Smooth muscle cell (in vitro differentiated cells): Measurements from ENCODE around the gene CHST12. TPM values are rescaled to one million over a fixed set of nuclear protein-coding genes. Genes with fewer than 3 reads are reported as not detected.

Source experiments
- DNase-seq: peaks from one replicate; lab custom pipeline; 2025; ENCODE audit not compliant: unreplicated experiment; lab: John Stamatoyannopoulos, UW
- H2AFZ ChIP-seq: fragments of 200-600 bp; sonication (generic); 2 replicates; pipeline ENCODE4 v1.6.0; 2016; ENCODE audit warnings: antibody characterized with exemption, low read depth, mild to moderate bottlenecking
- H3F3A ChIP-seq: fragments of 200-600 bp; sonication (generic); 2 replicates; pipeline ENCODE4 v1.6.0; 2017; ENCODE audit warnings: antibody characterized with exemption, low read depth
- H3K27ac ChIP-seq: fragments of 200-600 bp; sonication (generic); 2 replicates; pipeline ENCODE4 v1.5.1; 2016; ENCODE audit warnings: low read depth, mild to moderate bottlenecking
- H3K27me3 ChIP-seq: fragments of 200-600 bp; sonication (generic); 2 replicates; pipeline ENCODE4 v1.6.1; 2016; ENCODE audit warnings: low read depth, mild to moderate bottlenecking
- H3K36me3 ChIP-seq: fragments of 200-600 bp; sonication (generic); 2 replicates; pipeline ENCODE4 v1.5.1; 2016; ENCODE audit warnings: low read depth
- H3K4me1 ChIP-seq: fragments of 200-600 bp; sonication (generic); 2 replicates; pipeline ENCODE4 v1.5.1; 2016; ENCODE audit warnings: low read depth
- H3K4me2 ChIP-seq: fragments of 200-600 bp; sonication (generic); 2 replicates; pipeline ENCODE4 v1.6.0; 2016; ENCODE audit warnings: mild to moderate bottlenecking
- H3K4me3 ChIP-seq: fragments of 200-600 bp; sonication (generic); 2 replicates; pipeline ENCODE4 v1.5.1; 2016; ENCODE audit warnings: mild to moderate bottlenecking
- H3K79me2 ChIP-seq: fragments of 200-600 bp; sonication (generic); 2 replicates; pipeline ENCODE4 v1.6.0; 2016; ENCODE audit warnings: low read depth, mild to moderate bottlenecking
- H3K9ac ChIP-seq: fragments of 200-600 bp; sonication (generic); 2 replicates; pipeline ENCODE4 v1.6.0; 2016; ENCODE audit warnings: low read depth
- H3K9me3 ChIP-seq: fragments of 200-600 bp; sonication (generic); replicated peaks from 2 replicates; pipeline ENCODE4 v1.5.1; 2016; ENCODE audit warnings: low read depth
- H4K20me1 ChIP-seq: fragments of 200-600 bp; sonication (generic); 2 replicates; pipeline ENCODE4 v1.6.0; 2016; ENCODE audit warnings: low read depth
- CTCF ChIP-seq: fragments of 200-600 bp; sonication (generic); IDR thresholded peaks from 2 replicates; pipeline ENCODE4 v1.5.1; 2017; ENCODE audit warnings: borderline replicate concordance, mild to moderate bottlenecking, antibody characterized with exemption; ENCODE audit not compliant: insufficient read depth, poor library complexity, severe bottlenecking
- WGBS: methylation state at CpG from one replicate; pipeline ENCODE4 v1.1.7; 2016; ENCODE audit warnings: low lambda C conversion rate; 5-methylcytosine and 5-hydroxymethylcytosine counted together
- polyA plus RNA-seq: library from polyadenylated mRNA; unstranded; fragments of >200 nt; fragmentation: Nextera tagmentation; extraction: Ambion mirVana; gene quantifications from 2 replicates; pipeline ENCODE4 v1.2.1, GENCODE V29; 2016
- total RNA-seq: library from RNA; depleted of rRNA; stranded (reverse); fragments of >200 nt; gene quantifications from 2 replicates; pipeline ENCODE4 v1.2.3, GENCODE V29; 2014

CHST12 gene
- total and polyA plus RNA-seq, 2 experiments from 2014 or later = 10.1 to 19.7 TPM

GRCh38 chr7:2470204-2471021, 67.0 kb downstream of the CHST12 start:
- Histone ChIP-seq H3K27ac (no peak overlapping the region), H3K9ac (no peak overlapping the region), H3K4me1 (no peaks in the 10 kb centered on the region), H3K9me3 (no peaks in the 10 kb centered on the region), H3K27me3 (no peaks in the 10 kb centered on the region), H2AFZ (no peak overlapping the region), H3K36me3 (no peaks in the 10 kb centered on the region), H3K79me2 (no peaks in the 10 kb centered on the region), H3K4me2 (no peak overlapping the region), H3K4me3 (no peak overlapping the region), H4K20me1 (no peaks in the 10 kb centered on the region), H3F3A (no peaks in the 10 kb centered on the region)
- WGBS = 82% methylated on average over 19 of the region's 19 CpGs
- TF ChIP-seq CTCF = no peak
- DNase-seq = no peak

- no peak overlapping the region for H3K27ac ChIP-seq
- DNase-seq = no peak
- no peaks in the 10 kb centered on the region for H3K27me3 ChIP-seq
- no peaks in the 10 kb centered on the region for H3K9me3 ChIP-seq
- no peaks in the 10 kb centered on the region for H3K4me1 ChIP-seq
- no peaks in the 10 kb centered on the region for H3K36me3 ChIP-seq
- 74% methylated on average over 5 of the region's 5 CpGs for WGBS
- H2AFZ ChIP-seq = no peak overlapping the region
- no peaks in the 10 kb centered on the region for H3K79me2 ChIP-seq
- no peak for TF ChIP-seq CTCF
- H4K20me1 ChIP-seq = no peaks in the 10 kb centered on the region
- no peaks in the 10 kb centered on the region for H3F3A ChIP-seq
- H3K4me2 ChIP-seq = no peak overlapping the region
- no peak overlapping the region for H3K9ac ChIP-seq
- H3K4me3 ChIP-seq = no peak overlapping the region
Measured at GRCh38 chr7:2471022-2471329, 67.6 kb downstream of the CHST12 start.

GRCh38 chr7:2471396-2471795, 68.0 kb downstream of the CHST12 start:
- no peak for TF ChIP-seq CTCF
- WGBS = 60% methylated on average over 16 of the region's 17 CpGs
- Histone ChIP-seq H3K9ac (no peak overlapping the region), H3K27me3 (no peaks in the 10 kb centered on the region), H3K4me3 (no peak overlapping the region), H3K27ac (no peak overlapping the region), H2AFZ (no peak overlapping the region), H3K79me2 (no peaks in the 10 kb centered on the region), H3F3A (no peaks in the 10 kb centered on the region), H3K4me1 (no peaks in the 10 kb centered on the region), H3K9me3 (no peaks in the 10 kb centered on the region), H4K20me1 (no peaks in the 10 kb centered on the region), H3K4me2 (no peak overlapping the region), H3K36me3 (no peaks in the 10 kb centered on the region)
- DNase-seq = no peak

GRCh38 chr7:2472739-2473138, 69.3 kb downstream of the CHST12 start:
- Histone ChIP-seq H2AFZ (no peak overlapping the region), H3K4me1 (peaks cover 11% of the 10 kb centered on the region), H3K27ac (no peak overlapping the region), H3K9me3 (no peaks in the 10 kb centered on the region), H3K36me3 (no peaks in the 10 kb centered on the region), H3K4me2 (no peak overlapping the region), H3F3A (no peaks in the 10 kb centered on the region), H3K4me3 (no peak overlapping the region), H4K20me1 (no peaks in the 10 kb centered on the region), H3K79me2 (no peaks in the 10 kb centered on the region), H3K9ac (no peak overlapping the region), H3K27me3 (no peaks in the 10 kb centered on the region)
- WGBS = 93% methylated on average over 6 of the region's 6 CpGs
- DNase-seq = no peak
- TF ChIP-seq CTCF = no peak
